NCI-H748 treated with DMSO at 0.1 percent for 48 hours (cell line): ENCODE results near the gene PLEKHG7.

Experiments
- DNase-seq: peaks from one replicate; lab custom pipeline; 2025; lab: John Stamatoyannopoulos, UW

The PLEKHG7 gene

GRCh38 chr12:92715625-92716024, 12.8 kb downstream of the PLEKHG7 start:
- no peak for DNase-seq

GRCh38 chr12:92717202-92717601, 14.4 kb downstream of the PLEKHG7 start:
- DNase-seq = no peak

- no peak for DNase-seq
These were observed 15.7 kb downstream of the PLEKHG7 start for GRCh38 chr12:92718483-92718990.

- DNase-seq = no peak
These were observed 16.9 kb downstream of the PLEKHG7 start for GRCh38 chr12:92719674-92720073.

GRCh38 chr12:92721130-92721529, 18.3 kb downstream of the PLEKHG7 start:
- DNase-seq = no peak

GRCh38 chr12:92721656-92722055, 18.9 kb downstream of the PLEKHG7 start:
- no peak for DNase-seq

GRCh38 chr12:92722897-92723296, 20.1 kb downstream of the PLEKHG7 start:
- no peak for DNase-seq

GRCh38 chr12:92726850-92727249, 24.1 kb downstream of the PLEKHG7 start:
- no peak for DNase-seq

GRCh38 chr12:92729773-92730305, 27.1 kb downstream of the PLEKHG7 start:
- DNase-seq = no peak

- DNase-seq = no peak
These were observed 28.0 kb downstream of the PLEKHG7 start for GRCh38 chr12:92730758-92731157.

GRCh38 chr12:92732216-92732615, 29.4 kb downstream of the PLEKHG7 start:
- no peak for DNase-seq

GRCh38 chr12:92732716-92733115, 29.9 kb downstream of the PLEKHG7 start:
- no peak for DNase-seq

- DNase-seq = no peak
These were observed 30.4 kb downstream of the PLEKHG7 start for GRCh38 chr12:92733181-92733580.

- no peak for DNase-seq
These were observed 30.9 kb downstream of the PLEKHG7 start for GRCh38 chr12:92733661-92734060.

GRCh38 chr12:92735131-92735721, 32.4 kb downstream of the PLEKHG7 start:
- peak; percentile 73 for DNase-seq

GRCh38 chr12:92736605-92737004, 33.8 kb downstream of the PLEKHG7 start:
- no peak for DNase-seq

GRCh38 chr12:92737855-92738850, 35.4 kb downstream of the PLEKHG7 start:
- DNase-seq = no peak

GRCh38 chr12:92739113-92739512, 36.3 kb downstream of the PLEKHG7 start:
- no peak for DNase-seq

- no peak for DNase-seq
These were observed 37.6 kb downstream of the PLEKHG7 start for GRCh38 chr12:92740411-92740810.

- no peak for DNase-seq
These were observed 40.2 kb downstream of the PLEKHG7 start for GRCh38 chr12:92743026-92743425.

GRCh38 chr12:92745856-92746550, 43.2 kb downstream of the PLEKHG7 start:
- no peak for DNase-seq

GRCh38 chr12:92747151-92747550, 44.4 kb downstream of the PLEKHG7 start:
- DNase-seq = no peak
